Measurements from ENCODE around the gene RABEP2. TPM values are rescaled to one million over a fixed set of nuclear protein-coding genes. Genes with fewer than 3 reads are reported as not detected.

The RABEP2 gene
- total and polyA plus RNA-seq, 2 experiments from 2014 or later = 11.8 to 27.2 TPM

DNA sequence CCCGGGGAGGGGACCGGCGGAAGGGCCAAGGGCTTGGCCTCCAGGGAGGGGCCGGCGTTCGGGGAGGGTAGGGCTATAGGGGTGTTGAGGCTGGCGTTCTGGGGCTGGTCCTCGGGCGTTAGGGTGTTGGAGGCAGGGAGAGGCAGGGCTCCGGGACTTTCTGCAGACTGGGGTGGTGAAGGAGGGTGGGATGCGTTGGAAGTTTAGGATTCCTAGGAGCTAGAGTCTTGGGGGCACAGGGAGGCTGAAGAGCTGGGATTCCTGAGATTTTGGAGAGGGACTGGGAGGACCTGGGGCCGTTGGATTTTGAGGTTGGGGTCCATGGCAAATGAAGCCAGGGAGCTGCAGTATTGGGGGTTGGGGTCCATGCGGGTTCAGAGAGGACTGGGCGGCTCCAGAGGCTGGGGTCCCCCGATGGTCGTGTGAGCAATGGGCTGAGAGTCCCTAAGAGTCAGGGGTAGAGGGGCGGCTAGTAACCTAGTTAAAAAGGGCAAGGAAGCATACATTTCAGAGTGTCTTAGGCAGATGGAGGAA, 26.4 kb upstream of the RABEP2 start (continued):
- TF ChIP-seq ZNF462 (CRISPR knock-in tag; IDR thresholded peaks at IDR 0.05) = no peak
- no peak for TF ChIP-seq STAT1 (IDR thresholded peaks at IDR 0.05; ENCODE audit: unreplicated experiment)
- TF ChIP-seq ETS1 (IDR thresholded peaks at IDR 0.05) = no peak

DNA sequence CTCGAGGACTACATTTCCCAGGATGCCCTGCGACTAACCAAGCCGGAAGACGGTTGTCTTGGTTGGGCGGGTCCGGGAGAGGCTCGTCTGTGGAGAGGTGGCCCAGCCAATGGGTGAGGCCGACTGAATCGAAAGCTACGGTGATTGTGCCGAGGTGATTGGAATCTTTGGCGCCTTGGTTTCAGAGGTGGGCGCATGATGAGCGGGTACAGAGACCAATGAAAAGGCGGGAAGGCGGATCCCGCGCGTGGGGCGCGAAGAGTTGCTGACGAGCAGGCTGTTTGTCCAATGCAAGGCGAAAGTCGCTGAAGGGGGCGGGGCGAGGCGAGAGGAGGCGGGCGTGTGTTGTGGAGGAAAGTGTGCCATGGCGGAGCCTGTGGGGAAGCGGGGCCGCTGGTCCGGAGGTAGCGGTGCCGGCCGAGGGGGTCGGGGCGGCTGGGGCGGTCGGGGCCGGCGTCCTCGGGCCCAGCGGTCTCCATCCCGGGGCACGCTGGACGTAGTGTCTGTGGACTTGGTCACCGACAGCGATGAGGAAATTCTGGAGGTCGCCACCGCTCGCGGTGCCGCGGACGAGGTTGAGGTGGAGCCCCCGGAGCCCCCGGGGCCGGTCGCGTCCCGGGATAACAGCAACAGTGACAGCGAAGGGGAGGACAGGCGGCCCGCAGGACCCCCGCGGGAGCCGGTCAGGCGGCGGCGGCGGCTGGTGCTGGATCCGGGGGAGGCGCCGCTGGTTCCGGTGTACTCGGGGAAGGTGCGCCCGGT, 25.8 kb upstream of the RABEP2 start, which contains the start of gene NFATC2IP:
NFATC2IP (plus strand) TSS at position 290 of the 762 bp plus-strand sequence; CDS start at position 365, 75 bp downstream.
- H3K27ac Mint-ChIP-seq = peak within 1 kb of the TSS; percentile 93
- ATAC-seq = peak; percentile 97
- H3K27me3 ChIP-seq (ENCODE audit: insufficient read depth) = no peaks in the 10 kb centered on the region
- H2AFZ ChIP-seq = peak within 1 kb of the TSS; percentile 35
- no peaks in the 10 kb centered on the region for H3K9me2 ChIP-seq (ENCODE audit: insufficient read depth)
- H3K9me3 Mint-ChIP-seq = no peaks in the 10 kb centered on the region
- peaks cover 4% of the 10 kb centered on the region; the same call in 1 of the 2 replicates for H3K4me1 ChIP-seq (ENCODE audit: insufficient read depth)
- H3K79me2 ChIP-seq (replicated peaks; ENCODE audit: insufficient read depth) = peaks cover 31% of the 10 kb centered on the region
- H3K4me1 Mint-ChIP-seq = peaks cover 12% of the 10 kb centered on the region; the same call in 2 of the 3 replicates
- H3K4me3 Mint-ChIP-seq = peak within 1 kb of the TSS; percentile 97
- H3K36me3 Mint-ChIP-seq (ENCODE audit: low read depth) = peaks cover 47% of the 10 kb centered on the region
- no peaks in the 10 kb centered on the region; the same call in 1 of the 2 replicates for H4K20me1 ChIP-seq (replicated peaks; ENCODE audit: insufficient read depth)
- H3K4me2 ChIP-seq = peak within 1 kb of the TSS; percentile 95
- H3F3A ChIP-seq (replicated peaks; ENCODE audit: low read depth) = no peaks in the 10 kb centered on the region; the same call in 1 of the 2 replicates
- H3K27ac ChIP-seq (ENCODE audit: low read depth) = peak within 1 kb of the TSS; percentile 56
- DNase-seq (ENCODE audit: low spot score) = peak; percentile 100
- H3K27me3 Mint-ChIP-seq (ENCODE audit: insufficient read depth, low read depth, poor library complexity) = peaks cover 15% of the 10 kb centered on the region
- H3K36me3 ChIP-seq (ENCODE audit: insufficient read depth) = peaks cover 36% of the 10 kb centered on the region
- H3K4me3 ChIP-seq = peak within 1 kb of the TSS; percentile 79
- TF ChIP-seq ETS1 (IDR thresholded peaks at IDR 0.05) (peak; percentile 90), POLR2AphosphoS5 (IDR thresholded peaks at IDR 0.05; ENCODE audit: low read depth) (peak; percentile 80), CREB1 (CRISPR knock-in tag; IDR thresholded peaks at IDR 0.05; ENCODE audit: low read depth) (peak; percentile 87)
